HepG2 (cell line): Measurements from ENCODE around the gene NRL. TPM values are rescaled to one million over a fixed set of nuclear protein-coding genes. Genes with fewer than 3 reads are reported as not detected.
A peak's percentile ranks its signal among the peaks of the same experiment; 100 is the strongest.

ENCODE experiments used
- CBFB ChIP-seq: sonication (generic); formaldehyde crosslinking; IDR thresholded peaks from 2 replicates; pipeline ENCODE4 v1.4.0; 2020; ENCODE audit warnings: missing genetic modification reagents
- CREB1 ChIP-seq, 2 experiments: fragments of 450-650 bp in 1 of 2; IDR thresholded peaks; 2 replicates each; pipeline ENCODE4 v1.6.1; 2016 to 2017; ENCODE audit warnings: control low read depth in 1 of 2, mild to moderate bottlenecking in 1 of 2, missing compliant biosample characterization in 1 of 2, missing genetic modification characterization in 1 of 2
- GPN1 ChIP-seq: sonication (generic); formaldehyde crosslinking; IDR thresholded peaks from 2 replicates; pipeline ENCODE4 v1.5.1; 2020; ENCODE audit warnings: missing genetic modification reagents, borderline replicate concordance
- GZF1 ChIP-seq: sonication (generic); formaldehyde crosslinking; IDR thresholded peaks from 2 replicates; pipeline ENCODE4 v1.5.1; 2020; ENCODE audit warnings: mild to moderate bottlenecking, missing genetic modification reagents
- MBNL3 ChIP-seq: fragments of 250-450 bp; sonication (Bioruptor Pico); conservative IDR thresholded peaks from 2 replicates; pipeline ENCODE4 v1.8.0; 2022; ENCODE audit warnings: mild to moderate bottlenecking, inconsistent platforms
- MXD4 ChIP-seq: IDR thresholded peaks from 2 replicates; pipeline ENCODE4 v1.6.1; 2016; ENCODE audit warnings: mild to moderate bottlenecking, missing biosample characterization, missing genetic modification reagents
- PRPF4 ChIP-seq: fragments of 200-400 bp; formaldehyde crosslinking; IDR thresholded peaks from 2 replicates; pipeline ENCODE4 v1.6.1; 2016; ENCODE audit warnings: low read length, low read depth; ENCODE audit not compliant: poor library complexity, severe bottlenecking
- RFXANK ChIP-seq: IDR thresholded peaks from 2 replicates; pipeline ENCODE4 v1.6.1; 2016
- SMAD9 ChIP-seq: sonication (generic); formaldehyde crosslinking; IDR thresholded peaks from 2 replicates; pipeline ENCODE4 v1.5.1; 2020; ENCODE audit warnings: mild to moderate bottlenecking, missing genetic modification reagents
- SMARCE1 ChIP-seq: fragments of 450-650 bp; IDR thresholded peaks from 2 replicates; pipeline ENCODE4 v1.6.1; 2017; ENCODE audit warnings: borderline replicate concordance
- ZBTB7A ChIP-seq: sonication (generic); formaldehyde crosslinking; IDR thresholded peaks from 2 replicates; pipeline ENCODE4 v1.8.0; 2022; ENCODE audit warnings: mild to moderate bottlenecking, missing genetic modification reagents
- ZFP90 ChIP-seq: sonication (generic); formaldehyde crosslinking; IDR thresholded peaks from 2 replicates; pipeline ENCODE4 v1.8.0; 2022; ENCODE audit warnings: missing genetic modification reagents, mild to moderate bottlenecking, inconsistent platforms, borderline replicate concordance
- ZNF382 ChIP-seq: sonication (generic); formaldehyde crosslinking; IDR thresholded peaks from 2 replicates; pipeline ENCODE4 v1.5.0; 2020; ENCODE audit warnings: missing genetic modification reagents, mild to moderate bottlenecking, borderline replicate concordance
- ZNF484 ChIP-seq: sonication (generic); formaldehyde crosslinking; IDR thresholded peaks from 2 replicates; pipeline ENCODE4 v1.5.1; 2020; ENCODE audit warnings: mild to moderate bottlenecking, low read depth, missing genetic modification reagents, borderline replicate concordance
- ZNF569 ChIP-seq: sonication (generic); formaldehyde crosslinking; IDR thresholded peaks from 2 replicates; pipeline ENCODE4 v1.5.0; 2020; ENCODE audit warnings: mild to moderate bottlenecking, missing genetic modification reagents, moderate library complexity, borderline replicate concordance
- ZNF782 ChIP-seq: sonication (generic); formaldehyde crosslinking; IDR thresholded peaks from 2 replicates; pipeline ENCODE4 v1.4.0; 2020; ENCODE audit warnings: missing genetic modification reagents, mild to moderate bottlenecking, borderline replicate concordance
- ZNF790 ChIP-seq: sonication (generic); formaldehyde crosslinking; IDR thresholded peaks from 2 replicates; pipeline ENCODE4 v1.8.0; 2022; ENCODE audit warnings: missing genetic modification reagents, mild to moderate bottlenecking, borderline replicate concordance
- polyA plus RNA-seq, 8 experiments: library from polyadenylated mRNA; depleted of rRNA in 3 of 8; stranded (reverse) in 7 of 8; unstranded in 1 of 8; fragments of >200 nt; fragmentation: Illumina TruSeq in 4 of 8; extraction: Trizol in 4 of 8; gene quantifications; 2 replicates each; pipeline versions ENCODE4 v1.2.1 to v1.2.3, GENCODE V29; 2011 to 2016; ENCODE audit warnings: low read depth in 4 of 8, missing spikeins in 1 of 8, mixed read lengths in 1 of 8; ENCODE audit not compliant: insufficient read depth in 1 of 8
- total RNA-seq, 5 experiments: library from RNA; depleted of rRNA; stranded (reverse); fragments of >200 nt; fragmentation: Illumina TruSeq; extraction: Trizol; gene quantifications; 2 replicates each; pipeline ENCODE4 v1.2.3, GENCODE V29; 2016; ENCODE audit warnings: low read depth in 1 of 5
- TF ChIP-seq, protein P1 (sequence below): sonication (generic); formaldehyde crosslinking; IDR thresholded peaks from 2 replicates; pipeline ENCODE4 v1.4.0; 2020; ENCODE audit warnings: missing genetic modification reagents
- TF ChIP-seq, protein P2 (sequence below): IDR thresholded peaks from 2 replicates; pipeline ENCODE4 v1.6.1; 2016
- TF ChIP-seq, protein P3 (sequence below): sonication (generic); formaldehyde crosslinking; IDR thresholded peaks from 2 replicates; pipeline ENCODE4 v1.4.0; 2020; ENCODE audit warnings: mild to moderate bottlenecking, missing genetic modification reagents

Gene NRL
- total and polyA plus RNA-seq, 2 of the 13 experiments (the other 11 are each of a cell fraction or from before 2014, with no cell fraction given): 2.5 to 4.7 TPM

DNA sequence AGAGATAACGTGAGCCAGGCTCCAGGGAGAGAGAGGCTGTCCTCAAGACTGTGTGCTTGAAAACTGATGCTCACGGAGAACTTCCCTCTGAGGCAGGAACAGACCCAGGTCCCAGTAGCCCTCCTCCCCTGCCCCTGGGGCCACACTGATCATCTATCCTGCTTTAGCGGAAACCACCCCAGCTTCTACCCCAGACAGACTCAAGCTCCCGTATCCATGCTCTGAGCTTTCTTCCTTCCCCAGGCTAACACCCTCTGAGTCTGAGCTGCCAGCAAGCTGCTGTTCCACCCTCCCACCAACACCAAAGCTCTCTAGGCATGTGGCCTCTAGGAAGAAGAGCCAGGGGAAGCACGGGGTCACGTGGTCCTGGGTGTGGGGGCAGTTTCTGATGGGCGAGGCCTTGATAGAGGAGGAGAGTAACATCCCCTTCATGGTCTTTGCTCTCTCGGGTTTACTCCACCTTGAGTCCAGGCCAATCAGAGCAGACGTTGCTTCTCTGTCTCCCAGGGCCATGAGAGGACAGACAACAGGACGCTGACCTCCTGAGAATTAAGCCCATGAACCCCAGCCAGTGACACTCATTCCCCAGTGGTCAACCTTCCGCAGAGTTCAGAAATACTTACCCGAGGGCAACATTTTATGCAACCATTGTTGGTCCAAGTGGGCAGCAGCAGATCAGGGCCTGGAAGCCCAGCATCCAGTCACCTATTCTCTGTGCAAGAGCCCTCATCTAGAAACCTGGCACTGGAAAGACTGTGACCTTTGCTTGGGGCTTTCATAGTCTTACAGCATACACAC is 19.3 kb downstream of the NRL start (continued):
- peak; percentile 99 for TF ChIP-seq MXD4
- TF ChIP-seq ZBTB7A: no peak
- peak; percentile 99 for TF ChIP-seq ZNF782
- TF ChIP-seq ZNF790 (CRISPR knock-in tag): no peak
- TF ChIP-seq, protein P1, sequence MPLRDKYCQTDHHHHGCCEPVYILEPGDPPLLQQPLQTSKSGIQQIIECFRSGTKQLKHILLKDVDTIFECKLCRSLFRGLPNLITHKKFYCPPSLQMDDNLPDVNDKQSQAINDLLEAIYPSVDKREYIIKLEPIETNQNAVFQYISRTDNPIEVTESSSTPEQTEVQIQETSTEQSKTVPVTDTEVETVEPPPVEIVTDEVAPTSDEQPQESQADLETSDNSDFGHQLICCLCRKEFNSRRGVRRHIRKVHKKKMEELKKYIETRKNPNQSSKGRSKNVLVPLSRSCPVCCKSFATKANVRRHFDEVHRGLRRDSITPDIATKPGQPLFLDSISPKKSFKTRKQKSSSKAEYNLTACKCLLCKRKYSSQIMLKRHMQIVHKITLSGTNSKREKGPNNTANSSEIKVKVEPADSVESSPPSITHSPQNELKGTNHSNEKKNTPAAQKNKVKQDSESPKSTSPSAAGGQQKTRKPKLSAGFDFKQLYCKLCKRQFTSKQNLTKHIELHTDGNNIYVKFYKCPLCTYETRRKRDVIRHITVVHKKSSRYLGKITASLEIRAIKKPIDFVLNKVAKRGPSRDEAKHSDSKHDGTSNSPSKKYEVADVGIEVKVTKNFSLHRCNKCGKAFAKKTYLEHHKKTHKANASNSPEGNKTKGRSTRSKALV (CRISPR knock-in tag): peak; percentile 74
- TF ChIP-seq SMAD9: peak; percentile 94; the same call in 1 of the 2 replicates
- TF ChIP-seq MBNL3: 0 out of 2 replicates have a peak, but pooled peaks have one; percentile 24
- TF ChIP-seq ZNF382 (CRISPR knock-in tag): no peak
- TF ChIP-seq CBFB (CRISPR knock-in tag): peak; percentile 69; the same call in 1 of the 2 replicates
- peak; percentile 66; the same call in 1 of the 2 replicates for TF ChIP-seq CREB1 (IDR thresholded peaks at IDR 0.05)
- no peak for TF ChIP-seq CREB1 (CRISPR knock-in tag; IDR thresholded peaks at IDR 0.05)
- TF ChIP-seq GZF1 (CRISPR knock-in tag): peak; percentile 95
- TF ChIP-seq ZNF569 (CRISPR knock-in tag): peak; percentile 88; the same call in 1 of the 2 replicates
- TF ChIP-seq SMARCE1: no peak
- TF ChIP-seq ZNF484 (CRISPR knock-in tag): no peak; the same call in 1 of the 2 replicates
- no peak; the same call in 1 of the 2 replicates for TF ChIP-seq GPN1 (CRISPR knock-in tag)
- peak; percentile 81 for TF ChIP-seq ZFP90 (CRISPR knock-in tag)
- TF ChIP-seq, protein P2, sequence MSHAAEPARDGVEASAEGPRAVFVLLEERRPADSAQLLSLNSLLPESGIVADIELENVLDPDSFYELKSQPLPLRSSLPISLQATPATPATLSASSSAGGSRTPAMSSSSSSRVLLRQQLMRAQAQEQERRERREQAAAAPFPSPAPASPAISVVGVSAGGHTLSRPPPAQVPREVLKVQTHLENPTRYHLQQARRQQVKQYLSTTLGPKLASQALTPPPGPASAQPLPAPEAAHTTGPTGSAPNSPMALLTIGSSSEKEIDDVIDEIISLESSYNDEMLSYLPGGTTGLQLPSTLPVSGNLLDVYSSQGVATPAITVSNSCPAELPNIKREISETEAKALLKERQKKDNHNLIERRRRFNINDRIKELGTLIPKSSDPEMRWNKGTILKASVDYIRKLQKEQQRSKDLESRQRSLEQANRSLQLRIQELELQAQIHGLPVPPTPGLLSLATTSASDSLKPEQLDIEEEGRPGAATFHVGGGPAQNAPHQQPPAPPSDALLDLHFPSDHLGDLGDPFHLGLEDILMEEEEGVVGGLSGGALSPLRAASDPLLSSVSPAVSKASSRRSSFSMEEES (CRISPR knock-in tag): peak; percentile 99
- peak; percentile 96 for TF ChIP-seq RFXANK (CRISPR knock-in tag)
- no peak for TF ChIP-seq PRPF4
- TF ChIP-seq, protein P3, sequence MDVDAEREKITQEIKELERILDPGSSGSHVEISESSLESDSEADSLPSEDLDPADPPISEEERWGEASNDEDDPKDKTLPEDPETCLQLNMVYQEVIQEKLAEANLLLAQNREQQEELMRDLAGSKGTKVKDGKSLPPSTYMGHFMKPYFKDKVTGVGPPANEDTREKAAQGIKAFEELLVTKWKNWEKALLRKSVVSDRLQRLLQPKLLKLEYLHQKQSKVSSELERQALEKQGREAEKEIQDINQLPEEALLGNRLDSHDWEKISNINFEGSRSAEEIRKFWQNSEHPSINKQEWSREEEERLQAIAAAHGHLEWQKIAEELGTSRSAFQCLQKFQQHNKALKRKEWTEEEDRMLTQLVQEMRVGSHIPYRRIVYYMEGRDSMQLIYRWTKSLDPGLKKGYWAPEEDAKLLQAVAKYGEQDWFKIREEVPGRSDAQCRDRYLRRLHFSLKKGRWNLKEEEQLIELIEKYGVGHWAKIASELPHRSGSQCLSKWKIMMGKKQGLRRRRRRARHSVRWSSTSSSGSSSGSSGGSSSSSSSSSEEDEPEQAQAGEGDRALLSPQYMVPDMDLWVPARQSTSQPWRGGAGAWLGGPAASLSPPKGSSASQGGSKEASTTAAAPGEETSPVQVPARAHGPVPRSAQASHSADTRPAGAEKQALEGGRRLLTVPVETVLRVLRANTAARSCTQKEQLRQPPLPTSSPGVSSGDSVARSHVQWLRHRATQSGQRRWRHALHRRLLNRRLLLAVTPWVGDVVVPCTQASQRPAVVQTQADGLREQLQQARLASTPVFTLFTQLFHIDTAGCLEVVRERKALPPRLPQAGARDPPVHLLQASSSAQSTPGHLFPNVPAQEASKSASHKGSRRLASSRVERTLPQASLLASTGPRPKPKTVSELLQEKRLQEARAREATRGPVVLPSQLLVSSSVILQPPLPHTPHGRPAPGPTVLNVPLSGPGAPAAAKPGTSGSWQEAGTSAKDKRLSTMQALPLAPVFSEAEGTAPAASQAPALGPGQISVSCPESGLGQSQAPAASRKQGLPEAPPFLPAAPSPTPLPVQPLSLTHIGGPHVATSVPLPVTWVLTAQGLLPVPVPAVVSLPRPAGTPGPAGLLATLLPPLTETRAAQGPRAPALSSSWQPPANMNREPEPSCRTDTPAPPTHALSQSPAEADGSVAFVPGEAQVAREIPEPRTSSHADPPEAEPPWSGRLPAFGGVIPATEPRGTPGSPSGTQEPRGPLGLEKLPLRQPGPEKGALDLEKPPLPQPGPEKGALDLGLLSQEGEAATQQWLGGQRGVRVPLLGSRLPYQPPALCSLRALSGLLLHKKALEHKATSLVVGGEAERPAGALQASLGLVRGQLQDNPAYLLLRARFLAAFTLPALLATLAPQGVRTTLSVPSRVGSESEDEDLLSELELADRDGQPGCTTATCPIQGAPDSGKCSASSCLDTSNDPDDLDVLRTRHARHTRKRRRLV (CRISPR knock-in tag): peak; percentile 96
